Natural killer cell (primary cell): ENCODE data around the gene RWDD1. TPM values are rescaled to one million over a fixed set of nuclear protein-coding genes. Genes with fewer than 3 reads are reported as not detected.

Experiments
- ATAC-seq, 3 donors: fragments of 150-1000 bp in 2 of 3; fragments of 200-7000 bp in 1 of 3; cut with Tn5 transposase; 1 replicate in 1 of 3; 2 replicates in 2 of 3; pipeline ENCODE4 v1.10.0; 2021; ENCODE audit warnings: mild to moderate bottlenecking in 2 of 3, moderate library complexity in 2 of 3
- DNase-seq, 2 donors: peaks; one replicate each; pipeline versions ENCODE4 v3.0.0 to v3.0.0-alpha.2; 2013 to 2021; ENCODE audit warnings: mixed read lengths in 1 of 2
- H3K27ac ChIP-seq: one replicate; pipeline ENCODE4 v1.5.1; 2013; ENCODE audit warnings: mild to moderate bottlenecking, low read length
- H3K27me3 ChIP-seq: one replicate; pipeline ENCODE4 v1.6.1; 2013; ENCODE audit warnings: low read length; ENCODE audit not compliant: control insufficient read depth, insufficient read depth
- H3K36me3 ChIP-seq: one replicate; pipeline ENCODE4 v1.6.1; 2013; ENCODE audit warnings: low read length; ENCODE audit not compliant: control insufficient read depth, insufficient read depth
- H3K4me1 ChIP-seq: one replicate; pipeline ENCODE4 v1.6.1; 2013; ENCODE audit warnings: low read length; ENCODE audit not compliant: control insufficient read depth, insufficient read depth
- H3K4me3 ChIP-seq: one replicate; pipeline ENCODE4 v1.5.1; 2013; ENCODE audit warnings: low read length
- H3K9me3 ChIP-seq: one replicate; pipeline ENCODE4 v1.6.1; 2013; ENCODE audit warnings: low read length; ENCODE audit not compliant: control insufficient read depth, insufficient read depth
- H3K27ac Mint-ChIP-seq, 2 donors: one replicate each; pipeline ENCODE4 v1.8.0; 2022; ENCODE audit warnings: mild to moderate bottlenecking in 2 of 2, mixed read lengths in 2 of 2, moderate library complexity in 1 of 2
- H3K27me3 Mint-ChIP-seq, 2 donors: one replicate each; pipeline ENCODE4 v1.8.0; 2022; ENCODE audit warnings: low read depth in 2 of 2, mixed read lengths in 2 of 2
- H3K36me3 Mint-ChIP-seq: one replicate; pipeline ENCODE4 v1.8.0; 2022; ENCODE audit warnings: mixed read lengths
- H3K4me1 Mint-ChIP-seq, 2 donors: one replicate each; pipeline ENCODE4 v1.8.0; 2022; ENCODE audit warnings: mixed read lengths in 2 of 2
- H3K4me3 Mint-ChIP-seq: one replicate; pipeline ENCODE4 v1.8.0; 2022; ENCODE audit warnings: mild to moderate bottlenecking, moderate library complexity, mixed read lengths
- H3K9me3 Mint-ChIP-seq, 2 donors: one replicate each; pipeline ENCODE4 v1.8.0; 2022; ENCODE audit warnings: mixed read lengths in 2 of 2
- CTCF ChIP-seq: fragments of 200-600 bp; IDR thresholded peaks from one replicate; pipeline ENCODE4 v1.8.0; 2022; ENCODE audit warnings: antibody characterized with exemption
- WGBS: methylation state at CpG from one replicate; pipeline ENCODE4 v1.1.7; 2013; ENCODE audit warnings: missing lambda C conversion rate; ENCODE audit not compliant: insufficient coverage; 5-methylcytosine and 5-hydroxymethylcytosine counted together
- intact Hi-C: fragments of 100-400 bp; cut with micrococcal nuclease; formaldehyde crosslinking; loops from one replicate; pipeline ENCODE4 v1.14.2; 2022
- total RNA-seq, 4 donors: library from RNA; stranded (reverse); fragments of 120-200 nt in 1 of 4; gene quantifications; one replicate each; pipeline versions ENCODE4 v1.2.3 to v1.2.4, GENCODE V29; 2013 to 2022

Gene RWDD1
- total RNA-seq, 3 donors from 2014 or later (not counting 1 experiment from before 2014, with no cell fraction given): 47.0 to 48.9 (median 47.1) TPM

- no peak for TF ChIP-seq CTCF
- intact Hi-C loops: no loop called here
- 80% methylated on average over 1 of the region's 1 CpG for WGBS
- H3K27me3 ChIP-seq: no peaks in the 10 kb centered on the region
- Mint-ChIP-seq H3K9me3 (no peaks in the 10 kb centered on the region), H3K27ac (no peak overlapping the region), H3K36me3 (no peaks in the 10 kb centered on the region), H3K4me1 (no peaks in the 10 kb centered on the region), H3K4me3 (no peak overlapping the region), H3K27me3 (peaks cover 18 to 33% of the 10 kb centered on the region in 2 donors)
- no peak for ATAC-seq
- H3K9me3 ChIP-seq: no peaks in the 10 kb centered on the region
- no peaks in the 10 kb centered on the region for H3K36me3 ChIP-seq
- H3K4me3 ChIP-seq: no peak overlapping the region
- H3K27ac ChIP-seq: no peak overlapping the region
- H3K4me1 ChIP-seq: no peaks in the 10 kb centered on the region
- DNase-seq: no peak
Observed at GRCh38 chr6:116528133-116528532, 43.2 kb upstream of the RWDD1 start.

- H3K4me3 Mint-ChIP-seq: no peak overlapping the region
- H3K4me1 Mint-ChIP-seq: no peaks in the 10 kb centered on the region
- H3K27me3 ChIP-seq: no peaks in the 10 kb centered on the region
- H3K4me1 ChIP-seq: no peaks in the 10 kb centered on the region
- peaks cover 21 to 36% of the 10 kb centered on the region in 2 donors for H3K27me3 Mint-ChIP-seq
- WGBS: 87% methylated on average over 3 of the region's 3 CpGs
- no peak overlapping the region for H3K27ac ChIP-seq
- intact Hi-C loops: no loop called here
- no peaks in the 10 kb centered on the region for H3K9me3 ChIP-seq
- H3K9me3 Mint-ChIP-seq: no peaks in the 10 kb centered on the region
- H3K36me3 ChIP-seq: no peaks in the 10 kb centered on the region
- H3K4me3 ChIP-seq: no peak overlapping the region
- DNase-seq (no peak), ATAC-seq (no peak)
- H3K36me3 Mint-ChIP-seq: no peaks in the 10 kb centered on the region
- TF ChIP-seq CTCF: no peak
- H3K27ac Mint-ChIP-seq: no peak overlapping the region
Observed at GRCh38 chr6:116528780-116529179, 42.5 kb upstream of the RWDD1 start.

GRCh38 chr6:116529466-116530290 lies 41.6 kb upstream of the RWDD1 start:
- Histone ChIP-seq H3K27me3 (no peaks in the 10 kb centered on the region), H3K4me1 (no peaks in the 10 kb centered on the region), H3K36me3 (no peaks in the 10 kb centered on the region), H3K27ac (no peak overlapping the region), H3K4me3 (no peak overlapping the region), H3K9me3 (no peaks in the 10 kb centered on the region)
- H3K9me3 Mint-ChIP-seq: no peaks in the 10 kb centered on the region
- no peaks in the 10 kb centered on the region for H3K4me1 Mint-ChIP-seq
- peaks cover 21 to 45% of the 10 kb centered on the region in 2 donors for H3K27me3 Mint-ChIP-seq
- WGBS: 64% methylated on average over 2 of the region's 3 CpGs
- H3K36me3 Mint-ChIP-seq: no peaks in the 10 kb centered on the region
- no peak overlapping the region for H3K27ac Mint-ChIP-seq
- no peak for TF ChIP-seq CTCF
- H3K4me3 Mint-ChIP-seq: no peak overlapping the region
- intact Hi-C loops: no loop called here
- ATAC-seq (no peak), DNase-seq (no peak)

GRCh38 chr6:116530436-116530835 lies 40.9 kb upstream of the RWDD1 start:
- H3K27ac ChIP-seq: no peak overlapping the region
- H3K4me3 ChIP-seq: no peak overlapping the region
- TF ChIP-seq CTCF: no peak
- 78% methylated on average over 1 of the region's 2 CpGs for WGBS
- H3K27ac Mint-ChIP-seq: no peak overlapping the region
- no peaks in the 10 kb centered on the region for H3K36me3 ChIP-seq
- H3K36me3 Mint-ChIP-seq: no peaks in the 10 kb centered on the region
- ATAC-seq (no peak), DNase-seq (no peak)
- intact Hi-C loops: no loop called here
- no peaks in the 10 kb centered on the region for H3K9me3 Mint-ChIP-seq
- no peaks in the 10 kb centered on the region for H3K4me1 ChIP-seq
- H3K4me1 Mint-ChIP-seq: no peaks in the 10 kb centered on the region
- H3K4me3 Mint-ChIP-seq: no peak overlapping the region
- H3K27me3 ChIP-seq: no peaks in the 10 kb centered on the region
- H3K9me3 ChIP-seq: no peaks in the 10 kb centered on the region
- peaks cover 21 to 47% of the 10 kb centered on the region in 2 donors for H3K27me3 Mint-ChIP-seq
